Hematopoietic multipotent progenitor cell (in vitro differentiated cells): Measurements from ENCODE around the gene PIP5KL1. TPM values are rescaled to one million over a fixed set of nuclear protein-coding genes. Genes with fewer than 3 reads are reported as not detected.
A peak's percentile ranks its signal among the peaks of the same experiment; 100 is the strongest.

Experiments
- DNase-seq, 3 donors: peaks; one replicate each; pipeline ENCODE4 v3.0.0-alpha.2; 2011 to 2015; ENCODE audit warnings: low read depth in 2 of 3, low spot score in 2 of 3
- total RNA-seq: library from RNA; depleted of rRNA; stranded (reverse); fragments of >200 nt; gene quantifications from one replicate; pipeline ENCODE4 v1.2.3, GENCODE V29; 2012

PIP5KL1 gene
- 0.27 TPM for total RNA-seq

- DNase-seq: peak in 2 of 3 donors; percentile 53 to 60
Measured at GRCh38 chr9:127930231-127931091, at the start of gene PIP5KL1. PIP5KL1 (minus strand) TSS chr9:127930777; CDS start chr9:127930752, 25 bp downstream.

GRCh38 chr9:127980060-127980705 is 49.6 kb upstream of the PIP5KL1 start:
- no peak for DNase-seq

GRCh38 chr9:127979333-127980059 is 48.9 kb upstream of the PIP5KL1 start:
- DNase-seq: no peak

- DNase-seq: no peak
Measured at GRCh38 chr9:127979015-127979332, 48.4 kb upstream of the PIP5KL1 start.

GRCh38 chr9:127977884-127978647 is 47.5 kb upstream of the PIP5KL1 start:
- DNase-seq: no peak

- DNase-seq: no peak
Measured at GRCh38 chr9:127977009-127977883, 46.7 kb upstream of the PIP5KL1 start.

- DNase-seq: no peak
Measured at GRCh38 chr9:127976498-127976897, 45.9 kb upstream of the PIP5KL1 start.

- DNase-seq: no peak
Measured at GRCh38 chr9:127975376-127976315, 45.1 kb upstream of the PIP5KL1 start.

- DNase-seq: no peak
Measured at GRCh38 chr9:127974769-127975261, 44.2 kb upstream of the PIP5KL1 start.

GRCh38 chr9:127974001-127974768 is 43.6 kb upstream of the PIP5KL1 start:
- DNase-seq: no peak

GRCh38 chr9:127973169-127974000 is 42.8 kb upstream of the PIP5KL1 start:
- DNase-seq: no peak

GRCh38 chr9:127972236-127972871 is 41.8 kb upstream of the PIP5KL1 start:
- DNase-seq: no peak

GRCh38 chr9:127971357-127972235 is 41.0 kb upstream of the PIP5KL1 start:
- DNase-seq: no peak

GRCh38 chr9:127970401-127971313 is 40.1 kb upstream of the PIP5KL1 start:
- DNase-seq: no peak
